OCI-LY3 (cell line): ENCODE data around the gene PTPRM.

ENCODE experiments used
- H2AFZ ChIP-seq: fragments of 200-600, 300-600 bp; shearing (Covaris generic); 2 replicates; pipeline ENCODE4 v1.6.0; 2014; ENCODE audit warnings: antibody characterized with exemption, low read depth, low read length
- H3K27ac ChIP-seq: fragments of 200-600, 300-600 bp; sonication (generic); 2 replicates; pipeline ENCODE4 v1.5.1; 2014; ENCODE audit warnings: mild to moderate bottlenecking, low read length, moderate library complexity, mixed read lengths
- H3K27me3 ChIP-seq: fragments of 200-600, 300-600 bp; sonication (generic); 2 replicates; pipeline ENCODE4 v1.6.1; 2014; ENCODE audit warnings: low read depth, low read length, mixed read lengths
- H3K36me3 ChIP-seq: fragments of 200-600, 300-600 bp; sonication (generic); replicated peaks from 2 replicates; pipeline ENCODE3; 2014; ENCODE audit warnings: low read depth, low read length, mixed read lengths
- H3K4me1 ChIP-seq: fragments of 300-600, 200-600 bp; sonication (generic); 2 replicates; pipeline ENCODE4 v1.6.1; 2014; ENCODE audit warnings: low read length, mixed read lengths
- H3K4me2 ChIP-seq: fragments of 200-600, 300-600 bp; sonication (generic); 2 replicates; pipeline ENCODE4 v1.6.1; 2014; ENCODE audit warnings: low read length, mixed read lengths
- H3K4me3 ChIP-seq: fragments of 300-600, 200-600 bp; sonication (generic); 2 replicates; pipeline ENCODE4 v1.5.1; 2014; ENCODE audit warnings: antibody characterized with exemption, mild to moderate bottlenecking, low read length, moderate library complexity
- H3K79me2 ChIP-seq: fragments of 300-600, 200-600 bp; shearing (Covaris generic); 2 replicates; pipeline ENCODE4 v1.6.1; 2014; ENCODE audit warnings: mild to moderate bottlenecking, low read length, mixed read lengths
- H3K9ac ChIP-seq: fragments of 300-600, 200-600 bp; shearing (Covaris generic); 2 replicates; pipeline ENCODE4 v1.6.0; 2014; ENCODE audit warnings: mild to moderate bottlenecking, low read length, moderate library complexity
- H3K9me3 ChIP-seq: fragments of 200-600, 300-600 bp; shearing (Covaris generic); 2 replicates; pipeline ENCODE4 v1.6.1; 2014; ENCODE audit warnings: low read length, mixed read lengths; ENCODE audit not compliant: insufficient read depth
- H4K20me1 ChIP-seq: fragments of 200-600, 300-600 bp; sonication (generic); 2 replicates; pipeline ENCODE4 v1.6.1; 2016; ENCODE audit warnings: low read length, mixed read lengths; ENCODE audit not compliant: insufficient read depth
- EZH2phosphoT487 ChIP-seq: fragments of 200-600 bp; shearing (Covaris generic); IDR thresholded peaks from 2 replicates; pipeline ENCODE4 v1.6.1; 2018; ENCODE audit warnings: antibody characterized with exemption, mixed run types, low read depth
- TF ChIP-seq, protein P1 (sequence below): fragments of 200-600, 300-600 bp; sonication (generic); IDR thresholded peaks from 2 replicates; pipeline ENCODE4 v1.5.1; 2014; ENCODE audit warnings: antibody characterized with exemption, low read length, low read depth

PTPRM gene

DNA sequence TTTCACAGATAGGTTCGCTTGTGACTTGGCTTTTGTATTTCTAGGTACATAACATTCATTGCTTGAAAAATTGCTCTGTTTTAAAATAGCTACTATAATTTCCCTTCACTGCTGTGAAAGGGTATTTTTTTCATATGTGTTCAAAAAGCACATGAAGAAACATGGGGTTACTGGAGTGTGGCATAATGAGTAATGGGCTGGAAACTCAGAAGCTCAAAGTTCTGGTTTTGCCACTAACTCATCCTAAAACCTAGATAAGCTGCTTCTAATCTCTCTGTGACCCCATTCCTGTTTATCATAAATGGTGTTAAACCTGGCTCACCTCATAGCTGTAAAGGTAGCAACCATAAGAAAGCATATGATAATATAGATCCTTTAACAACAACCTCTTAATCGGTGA, 319.3 kb downstream of the PTPRM start:
- no peaks in the 10 kb centered on the region for H4K20me1 ChIP-seq
- no peak overlapping the region for H3K27ac ChIP-seq
- no peak overlapping the region for H3K4me3 ChIP-seq
- no peak overlapping the region for H3K4me2 ChIP-seq
- TF ChIP-seq, protein P1, sequence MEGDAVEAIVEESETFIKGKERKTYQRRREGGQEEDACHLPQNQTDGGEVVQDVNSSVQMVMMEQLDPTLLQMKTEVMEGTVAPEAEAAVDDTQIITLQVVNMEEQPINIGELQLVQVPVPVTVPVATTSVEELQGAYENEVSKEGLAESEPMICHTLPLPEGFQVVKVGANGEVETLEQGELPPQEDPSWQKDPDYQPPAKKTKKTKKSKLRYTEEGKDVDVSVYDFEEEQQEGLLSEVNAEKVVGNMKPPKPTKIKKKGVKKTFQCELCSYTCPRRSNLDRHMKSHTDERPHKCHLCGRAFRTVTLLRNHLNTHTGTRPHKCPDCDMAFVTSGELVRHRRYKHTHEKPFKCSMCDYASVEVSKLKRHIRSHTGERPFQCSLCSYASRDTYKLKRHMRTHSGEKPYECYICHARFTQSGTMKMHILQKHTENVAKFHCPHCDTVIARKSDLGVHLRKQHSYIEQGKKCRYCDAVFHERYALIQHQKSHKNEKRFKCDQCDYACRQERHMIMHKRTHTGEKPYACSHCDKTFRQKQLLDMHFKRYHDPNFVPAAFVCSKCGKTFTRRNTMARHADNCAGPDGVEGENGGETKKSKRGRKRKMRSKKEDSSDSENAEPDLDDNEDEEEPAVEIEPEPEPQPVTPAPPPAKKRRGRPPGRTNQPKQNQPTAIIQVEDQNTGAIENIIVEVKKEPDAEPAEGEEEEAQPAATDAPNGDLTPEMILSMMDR = no peak
- TF ChIP-seq EZH2phosphoT487 = no peak
- no peaks in the 10 kb centered on the region for H3K9me3 ChIP-seq
- H3K27me3 ChIP-seq = no peaks in the 10 kb centered on the region
- no peaks in the 10 kb centered on the region for H3K4me1 ChIP-seq
- no peak overlapping the region for H2AFZ ChIP-seq
- no peak overlapping the region for H3K9ac ChIP-seq
- H3K79me2 ChIP-seq = no peaks in the 10 kb centered on the region
- no peaks in the 10 kb centered on the region for H3K36me3 ChIP-seq

DNA sequence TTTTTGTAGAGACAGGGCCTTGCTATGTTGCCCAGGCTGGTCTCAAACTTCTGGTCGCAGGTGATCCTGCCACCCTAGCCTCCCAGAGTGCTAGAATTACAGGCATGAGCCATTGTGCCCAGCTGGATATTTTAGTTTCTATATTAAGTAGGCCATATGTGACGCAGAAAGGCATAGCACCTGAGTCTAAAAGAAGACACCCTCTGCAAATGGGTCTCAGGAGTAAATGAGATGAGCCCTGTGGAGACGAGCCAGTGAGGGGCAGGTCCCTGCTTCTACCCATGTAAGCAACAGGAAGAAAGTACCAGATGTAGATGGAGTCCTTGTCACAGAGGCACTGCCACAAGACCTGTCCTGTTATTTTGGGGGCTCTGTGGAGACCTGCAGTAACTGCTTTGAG, 322.4 kb downstream of the PTPRM start:
- H2AFZ ChIP-seq = no peak overlapping the region
- H3K9me3 ChIP-seq = no peaks in the 10 kb centered on the region
- no peak overlapping the region for H3K4me2 ChIP-seq
- H3K27me3 ChIP-seq = no peaks in the 10 kb centered on the region
- no peak for TF ChIP-seq EZH2phosphoT487
- TF ChIP-seq, protein P1 = no peak
- H3K4me3 ChIP-seq = no peak overlapping the region
- H4K20me1 ChIP-seq = no peaks in the 10 kb centered on the region
- no peaks in the 10 kb centered on the region for H3K4me1 ChIP-seq
- H3K36me3 ChIP-seq = no peaks in the 10 kb centered on the region
- H3K79me2 ChIP-seq = no peaks in the 10 kb centered on the region
- no peak overlapping the region for H3K27ac ChIP-seq
- H3K9ac ChIP-seq = no peak overlapping the region

DNA sequence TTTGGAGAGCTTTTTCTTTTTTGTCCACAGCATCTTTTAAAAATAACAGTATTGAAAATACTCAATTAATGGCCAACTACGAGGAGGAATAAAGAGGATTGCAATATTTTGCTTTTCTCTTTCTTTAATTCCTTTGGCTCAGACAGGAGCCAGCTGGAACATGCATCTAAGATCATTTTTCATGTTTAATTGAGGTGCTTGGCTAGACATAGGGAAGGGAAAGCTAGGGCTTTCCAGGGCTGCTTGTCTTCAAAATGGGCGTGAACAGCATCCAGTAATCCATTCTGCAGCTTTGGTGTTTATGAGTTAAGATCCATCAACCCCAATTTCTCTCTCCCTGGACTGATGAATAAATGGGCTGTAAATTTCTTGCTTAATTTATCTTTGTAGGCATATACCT, 323.0 kb downstream of the PTPRM start:
- no peak overlapping the region for H2AFZ ChIP-seq
- H3K4me3 ChIP-seq = no peak overlapping the region
- H4K20me1 ChIP-seq = no peaks in the 10 kb centered on the region
- no peak overlapping the region for H3K4me2 ChIP-seq
- no peaks in the 10 kb centered on the region for H3K4me1 ChIP-seq
- H3K9ac ChIP-seq = no peak overlapping the region
- no peaks in the 10 kb centered on the region for H3K36me3 ChIP-seq
- no peaks in the 10 kb centered on the region for H3K27me3 ChIP-seq
- no peak overlapping the region for H3K27ac ChIP-seq
- TF ChIP-seq EZH2phosphoT487 = no peak
- TF ChIP-seq, protein P1 = no peak
- no peaks in the 10 kb centered on the region for H3K79me2 ChIP-seq
- no peaks in the 10 kb centered on the region for H3K9me3 ChIP-seq

DNA sequence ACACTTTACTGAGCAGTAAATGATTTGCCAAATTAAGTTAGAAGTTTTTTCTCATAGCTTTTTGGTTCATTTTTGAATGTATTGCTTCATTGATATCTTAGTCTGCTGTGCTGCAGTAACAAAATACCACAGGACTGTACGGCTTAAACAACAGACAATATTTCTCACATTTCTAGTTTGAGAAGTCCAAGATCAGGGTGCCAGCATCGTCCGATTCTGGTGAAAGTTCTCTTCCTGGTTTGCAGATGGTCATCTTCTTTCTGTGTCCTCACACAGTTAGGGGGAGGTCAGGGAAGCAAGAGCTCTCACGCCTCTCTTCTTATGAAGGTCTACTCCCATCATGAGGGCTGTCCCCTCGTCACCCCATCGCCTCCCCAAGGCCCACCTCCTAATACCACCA, 325.4 kb downstream of the PTPRM start:
- Histone ChIP-seq H3K4me3 (no peak overlapping the region), H3K4me1 (no peaks in the 10 kb centered on the region), H3K9me3 (no peaks in the 10 kb centered on the region), H3K9ac (no peak overlapping the region), H3K4me2 (no peak overlapping the region), H3K27me3 (no peaks in the 10 kb centered on the region), H3K36me3 (no peaks in the 10 kb centered on the region), H2AFZ (no peak overlapping the region), H3K27ac (no peak overlapping the region), H3K79me2 (no peaks in the 10 kb centered on the region), H4K20me1 (no peaks in the 10 kb centered on the region)
- no peak for TF ChIP-seq EZH2phosphoT487
- TF ChIP-seq, protein P1 = no peak
